Measurements from ENCODE around the gene TAGAP. TPM values are rescaled to one million over a fixed set of nuclear protein-coding genes. Genes with fewer than 3 reads are reported as not detected.

TAGAP gene
- total and polyA plus RNA-seq, 2 donors, result 13.9 to 22.3 TPM

DNA sequence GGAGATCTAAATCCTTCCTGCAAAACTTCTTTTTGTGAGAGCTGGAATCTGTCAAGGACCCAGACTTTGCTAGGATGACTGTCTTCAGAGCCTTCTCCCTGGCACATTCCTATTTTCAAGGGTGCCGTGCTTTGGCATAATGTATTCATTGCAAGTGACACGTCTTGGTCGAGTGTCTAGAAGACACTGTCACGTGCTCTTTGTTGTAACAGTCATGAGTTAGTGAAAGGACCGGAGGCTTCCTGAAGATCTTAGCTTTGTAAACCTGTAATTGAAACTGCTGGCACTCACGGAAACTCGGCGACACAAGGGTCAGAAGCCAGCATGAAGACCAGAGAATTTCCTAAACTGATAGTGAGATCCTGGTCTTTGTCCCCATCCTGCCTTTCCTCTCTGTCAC lies 19.7 kb upstream of the TAGAP start:
- H3K27ac ChIP-seq (ENCODE audit: low read depth in 1 of 2, low read length in 1 of 2), result peak overlapping the region in 1 of 2 donors; percentile 99
- DNase-seq (ENCODE audit: low read depth in 6 of 9, low spot score in 9 of 9), result peak in 1 of 9 donors; percentile 49
- H3K36me3 ChIP-seq (ENCODE audit: control insufficient read depth in 2 of 2, insufficient read depth in 2 of 2, low read length in 1 of 2), result no peaks in the 10 kb centered on the region
- no peaks in the 10 kb centered on the region for H3K27me3 ChIP-seq (ENCODE audit: control insufficient read depth in 2 of 2, insufficient read depth in 1 of 2, low read length in 1 of 2)
- H3K4me3 ChIP-seq (ENCODE audit: low read length in 2 of 2), result no peak overlapping the region
- 77% methylated on average over 8 of the region's 8 CpGs for WGBS
- H3K4me1 ChIP-seq (ENCODE audit: control insufficient read depth in 2 of 2, insufficient read depth in 2 of 2, low read length in 2 of 2), result peaks cover 47 to 70% of the 10 kb centered on the region in 2 donors
- peaks cover 0 to 13% of the 10 kb centered on the region in 2 donors for H3K9me3 ChIP-seq (ENCODE audit: control insufficient read depth in 2 of 2, insufficient read depth in 1 of 2, low read length in 1 of 2)

DNA sequence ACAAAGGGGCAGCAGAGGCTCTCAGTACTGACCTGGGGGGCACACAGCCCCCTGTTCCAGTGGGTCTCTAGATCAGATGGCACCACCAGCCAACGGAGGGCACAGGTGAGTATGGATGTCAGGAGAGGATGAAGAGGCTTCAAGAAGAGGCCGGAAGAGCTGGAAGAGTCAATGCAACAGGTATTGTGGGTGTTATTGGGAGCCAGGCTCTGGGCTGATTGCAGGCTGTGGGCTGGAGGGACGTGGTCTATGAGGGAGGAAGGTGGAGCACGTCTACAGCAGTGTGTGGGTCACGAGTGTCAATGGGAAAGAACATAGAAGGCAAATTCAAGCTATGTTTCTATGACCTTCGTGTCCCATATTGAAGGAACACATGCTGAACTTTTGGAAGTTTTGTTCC lies 18.8 kb upstream of the TAGAP start:
- WGBS, result 82% methylated on average over 6 of the region's 6 CpGs
- no peaks in the 10 kb centered on the region for H3K36me3 ChIP-seq (ENCODE audit: control insufficient read depth in 2 of 2, insufficient read depth in 2 of 2, low read length in 1 of 2)
- no peak overlapping the region for H3K4me3 ChIP-seq (ENCODE audit: low read length in 2 of 2)
- H3K4me1 ChIP-seq (ENCODE audit: control insufficient read depth in 2 of 2, insufficient read depth in 2 of 2, low read length in 2 of 2), result peaks cover 42 to 62% of the 10 kb centered on the region in 2 donors
- no peaks in the 10 kb centered on the region for H3K27me3 ChIP-seq (ENCODE audit: control insufficient read depth in 2 of 2, insufficient read depth in 1 of 2, low read length in 1 of 2)
- peak overlapping the region; percentile 99 for H3K27ac ChIP-seq (ENCODE audit: low read depth in 1 of 2, low read length in 1 of 2)
- peaks cover 0 to 13% of the 10 kb centered on the region in 2 donors for H3K9me3 ChIP-seq (ENCODE audit: control insufficient read depth in 2 of 2, insufficient read depth in 1 of 2, low read length in 1 of 2)
- DNase-seq (ENCODE audit: low read depth in 6 of 9, low spot score in 9 of 9), result no peak

DNA sequence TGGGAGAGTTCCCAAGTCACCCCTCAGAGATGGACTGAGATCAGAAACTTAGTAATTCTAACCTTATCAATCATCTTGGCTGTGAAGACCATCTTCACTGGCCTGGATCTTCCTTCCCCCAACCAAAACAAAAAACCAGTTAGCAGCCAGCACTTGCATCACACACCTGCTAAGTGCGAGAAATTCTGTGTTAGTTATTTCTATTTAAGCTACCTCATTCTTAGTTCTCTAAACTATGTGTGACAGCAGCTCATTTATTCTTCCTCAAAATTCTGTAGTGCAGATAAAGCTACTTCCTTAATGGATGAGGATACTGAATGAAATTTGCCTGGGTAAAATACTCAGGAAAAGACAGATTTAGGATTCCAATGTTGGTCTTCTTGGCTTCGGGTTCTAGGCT lies 18.2 kb upstream of the TAGAP start:
- no peaks in the 10 kb centered on the region for H3K27me3 ChIP-seq (ENCODE audit: control insufficient read depth in 2 of 2, insufficient read depth in 1 of 2, low read length in 1 of 2)

DNA sequence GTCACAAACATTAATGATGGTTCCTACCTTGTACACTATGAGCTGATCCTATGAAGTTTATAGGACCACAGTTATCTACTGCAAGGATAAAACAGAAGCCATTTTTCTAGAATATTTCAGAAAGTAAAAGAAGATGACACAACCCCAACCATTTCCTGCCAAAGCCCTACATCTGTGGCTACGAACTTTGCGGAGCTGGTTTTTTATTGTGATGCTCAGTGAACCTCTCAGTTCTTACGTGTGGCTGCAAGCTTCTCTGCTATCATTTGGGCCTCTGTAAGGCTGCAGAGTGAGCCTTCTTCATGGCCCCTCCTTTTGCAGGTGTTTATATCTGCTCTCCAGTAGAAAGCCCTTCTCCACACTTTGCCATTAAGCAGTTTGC lies 17.8 kb upstream of the TAGAP start:
- H3K9me3 ChIP-seq (ENCODE audit: control insufficient read depth in 2 of 2, insufficient read depth in 1 of 2, low read length in 1 of 2), result peaks cover 0 to 13% of the 10 kb centered on the region in 2 donors
- peak; percentile 55 to 95 (median 84) for DNase-seq (ENCODE audit: low read depth in 6 of 9, low spot score in 9 of 9)
- H3K27ac ChIP-seq (ENCODE audit: low read depth in 1 of 2, low read length in 1 of 2), result peak overlapping the region; percentile 99
- H3K36me3 ChIP-seq (ENCODE audit: control insufficient read depth in 2 of 2, insufficient read depth in 2 of 2, low read length in 1 of 2), result no peaks in the 10 kb centered on the region
- peaks cover 45 to 64% of the 10 kb centered on the region in 2 donors for H3K4me1 ChIP-seq (ENCODE audit: control insufficient read depth in 2 of 2, insufficient read depth in 2 of 2, low read length in 2 of 2)
- WGBS, result 2% methylated on average over 3 of the region's 3 CpGs
- peak overlapping the region in 1 of 2 donors; percentile 2 for H3K4me3 ChIP-seq (ENCODE audit: low read length in 2 of 2)
- no peaks in the 10 kb centered on the region for H3K27me3 ChIP-seq (ENCODE audit: control insufficient read depth in 2 of 2, insufficient read depth in 1 of 2, low read length in 1 of 2)

More for the DNA sequence above, 18.2 kb upstream of the TAGAP start:
- Histone ChIP-seq H3K4me1 (ENCODE audit: control insufficient read depth in 2 of 2, insufficient read depth in 2 of 2, low read length in 2 of 2) (peaks cover 42 to 61% of the 10 kb centered on the region in 2 donors), H3K4me3 (ENCODE audit: low read length in 2 of 2) (no peak overlapping the region), H3K36me3 (ENCODE audit: control insufficient read depth in 2 of 2, insufficient read depth in 2 of 2, low read length in 1 of 2) (no peaks in the 10 kb centered on the region), H3K9me3 (ENCODE audit: control insufficient read depth in 2 of 2, insufficient read depth in 1 of 2, low read length in 1 of 2) (peaks cover 0 to 13% of the 10 kb centered on the region in 2 donors), H3K27ac (ENCODE audit: low read depth in 1 of 2, low read length in 1 of 2) (peak overlapping the region; percentile 99)
- WGBS, result 41% methylated on average over 2 of the region's 2 CpGs
- peak in 1 of 9 donors; percentile 47 for DNase-seq (ENCODE audit: low read depth in 6 of 9, low spot score in 9 of 9)

DNA sequence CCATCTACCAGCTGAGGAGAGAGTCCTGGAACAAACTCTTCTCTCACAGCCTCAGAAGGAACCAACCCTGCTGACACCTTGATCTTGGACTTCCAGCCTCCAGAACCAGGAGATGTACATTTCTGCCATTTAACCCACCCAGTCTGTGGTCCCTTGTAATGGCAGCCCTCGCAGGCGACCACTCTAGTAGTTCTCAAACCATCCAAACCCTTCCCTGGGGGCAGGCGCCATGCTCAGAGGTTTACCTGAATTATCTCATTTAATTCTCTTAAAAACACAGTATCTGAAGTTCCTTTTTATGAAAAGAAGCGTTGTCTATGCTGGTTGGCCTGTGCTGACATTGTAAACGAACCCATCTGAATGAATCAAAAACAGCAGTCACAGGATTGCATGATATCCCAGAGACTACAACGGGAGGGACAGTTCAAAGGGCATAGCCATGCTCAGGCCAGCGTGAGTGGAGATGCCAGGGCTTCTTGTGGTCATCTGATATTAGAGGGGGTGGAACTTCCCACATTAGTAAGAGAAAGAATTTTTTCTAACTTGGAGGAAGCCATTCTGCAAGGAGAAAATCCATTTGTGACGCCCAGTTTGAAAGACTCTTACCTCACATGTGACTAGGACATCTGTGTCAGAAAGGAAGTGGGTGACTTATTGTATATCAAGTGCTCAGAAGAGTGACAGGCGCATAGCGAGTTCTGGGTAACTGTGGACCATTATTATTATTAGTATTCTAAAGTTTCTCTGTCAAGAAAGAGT lies 17.2 kb upstream of the TAGAP start:
- Histone ChIP-seq H3K36me3 (ENCODE audit: control insufficient read depth in 2 of 2, insufficient read depth in 2 of 2, low read length in 1 of 2) (no peaks in the 10 kb centered on the region), H3K27ac (ENCODE audit: low read depth in 1 of 2, low read length in 1 of 2) (peak overlapping the region; percentile 99), H3K27me3 (ENCODE audit: control insufficient read depth in 2 of 2, insufficient read depth in 1 of 2, low read length in 1 of 2) (no peaks in the 10 kb centered on the region), H3K9me3 (ENCODE audit: control insufficient read depth in 2 of 2, insufficient read depth in 1 of 2, low read length in 1 of 2) (peaks cover 0 to 13% of the 10 kb centered on the region in 2 donors), H3K4me3 (ENCODE audit: low read length in 2 of 2) (peak overlapping the region in 1 of 2 donors; percentile 2), H3K4me1 (ENCODE audit: control insufficient read depth in 2 of 2, insufficient read depth in 2 of 2, low read length in 2 of 2) (peaks cover 46 to 69% of the 10 kb centered on the region in 2 donors)
- 58% methylated on average over 10 of the region's 10 CpGs for WGBS
- DNase-seq (ENCODE audit: low read depth in 6 of 9, low spot score in 9 of 9), result peak in 5 of 9 donors; percentile 58 to 92 (median 73)

DNA sequence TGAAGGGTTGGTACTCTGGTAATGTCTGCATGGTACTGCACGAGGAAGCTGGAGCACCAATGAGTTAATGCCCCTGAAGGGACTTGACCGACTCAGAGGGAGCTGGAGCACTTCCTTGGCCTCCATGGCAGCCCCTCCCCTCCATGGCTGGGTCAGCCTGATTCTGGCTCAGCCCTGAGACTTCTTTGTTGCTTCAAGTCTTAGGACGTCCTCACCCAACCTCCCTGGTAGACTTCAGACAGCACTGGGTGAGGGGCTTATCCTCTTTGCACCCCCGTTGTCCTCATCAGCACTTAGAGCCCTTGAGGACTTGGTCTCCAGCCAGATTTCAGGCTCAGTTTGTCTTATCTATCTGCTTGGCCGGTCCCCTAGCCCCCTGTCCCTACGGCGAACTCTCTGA lies 16.4 kb upstream of the TAGAP start:
- WGBS, result 97% methylated on average over 7 of the region's 7 CpGs
- H3K27me3 ChIP-seq (ENCODE audit: control insufficient read depth in 2 of 2, insufficient read depth in 1 of 2, low read length in 1 of 2), result no peaks in the 10 kb centered on the region
- H3K4me1 ChIP-seq (ENCODE audit: control insufficient read depth in 2 of 2, insufficient read depth in 2 of 2, low read length in 2 of 2), result peaks cover 48 to 69% of the 10 kb centered on the region in 2 donors
- peaks cover 0 to 13% of the 10 kb centered on the region in 2 donors for H3K9me3 ChIP-seq (ENCODE audit: control insufficient read depth in 2 of 2, insufficient read depth in 1 of 2, low read length in 1 of 2)
- no peak overlapping the region for H3K4me3 ChIP-seq (ENCODE audit: low read length in 2 of 2)
- DNase-seq (ENCODE audit: low read depth in 6 of 9, low spot score in 9 of 9), result no peak
- H3K27ac ChIP-seq (ENCODE audit: low read depth in 1 of 2, low read length in 1 of 2), result peak overlapping the region in 1 of 2 donors; percentile 99
- H3K36me3 ChIP-seq (ENCODE audit: control insufficient read depth in 2 of 2, insufficient read depth in 2 of 2, low read length in 1 of 2), result no peaks in the 10 kb centered on the region

DNA sequence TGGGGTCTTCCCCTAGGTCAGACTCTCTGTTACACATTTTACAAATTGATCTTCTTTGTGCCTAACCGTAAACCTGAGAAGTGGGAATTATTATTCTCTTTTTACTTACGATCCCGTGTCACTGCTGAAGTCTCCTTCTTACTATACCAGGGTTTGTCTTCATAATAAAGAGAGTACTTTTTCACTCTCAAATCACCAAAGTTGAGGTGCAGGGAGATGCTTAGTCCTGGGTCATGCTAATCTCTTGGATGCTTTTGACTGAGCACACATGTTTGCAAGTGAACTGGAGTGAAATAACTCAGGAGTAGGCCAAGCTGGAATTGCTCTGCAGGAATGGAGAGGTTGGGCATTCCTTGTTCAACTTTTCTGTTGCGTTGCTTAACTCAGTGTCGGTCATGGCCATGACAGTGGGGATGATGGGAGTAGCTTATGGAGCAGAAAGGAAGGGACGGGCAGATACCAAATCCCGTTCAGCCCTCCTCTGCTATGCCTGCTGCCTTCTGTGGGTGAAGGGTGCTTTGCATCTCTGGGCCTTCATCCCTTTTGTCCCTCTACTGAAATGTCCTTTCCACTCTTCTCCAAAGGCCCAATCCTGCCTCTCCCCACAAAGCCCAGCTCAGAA lies 15.2 kb upstream of the TAGAP start:
- Histone ChIP-seq H3K27ac (ENCODE audit: low read depth in 1 of 2, low read length in 1 of 2) (no peak overlapping the region), H3K9me3 (ENCODE audit: control insufficient read depth in 2 of 2, insufficient read depth in 1 of 2, low read length in 1 of 2) (peaks cover 0 to 13% of the 10 kb centered on the region in 2 donors), H3K27me3 (ENCODE audit: control insufficient read depth in 2 of 2, insufficient read depth in 1 of 2, low read length in 1 of 2) (no peaks in the 10 kb centered on the region), H3K4me1 (ENCODE audit: control insufficient read depth in 2 of 2, insufficient read depth in 2 of 2, low read length in 2 of 2) (peaks cover 45 to 67% of the 10 kb centered on the region in 2 donors), H3K36me3 (ENCODE audit: control insufficient read depth in 2 of 2, insufficient read depth in 2 of 2, low read length in 1 of 2) (no peaks in the 10 kb centered on the region), H3K4me3 (ENCODE audit: low read length in 2 of 2) (no peak overlapping the region)
- DNase-seq (ENCODE audit: low read depth in 6 of 9, low spot score in 9 of 9), result no peak
- 99% methylated on average over 7 of the region's 7 CpGs for WGBS

DNA sequence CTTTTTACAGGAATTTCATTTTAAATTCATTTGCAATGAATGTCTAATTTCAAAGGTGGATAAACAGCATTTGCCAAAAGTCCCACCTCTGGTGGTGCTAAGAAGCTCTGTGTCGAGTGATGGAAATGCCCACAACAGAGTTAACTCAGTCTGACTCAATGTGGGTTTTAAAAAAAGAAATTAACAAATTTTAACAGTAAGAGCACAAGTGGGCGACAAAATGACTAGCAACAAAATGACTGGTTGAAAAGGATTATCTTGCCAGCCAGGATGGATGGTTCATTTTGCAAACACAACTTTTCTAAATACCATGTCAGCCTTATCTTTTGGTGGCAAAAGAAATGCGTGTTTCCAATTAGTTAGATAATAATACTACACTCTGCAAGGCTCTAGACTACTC lies 14.3 kb upstream of the TAGAP start:
- 89% methylated on average over 3 of the region's 3 CpGs for WGBS
- Histone ChIP-seq H3K9me3 (ENCODE audit: control insufficient read depth in 2 of 2, insufficient read depth in 1 of 2, low read length in 1 of 2) (peaks cover 0 to 13% of the 10 kb centered on the region in 2 donors), H3K4me1 (ENCODE audit: control insufficient read depth in 2 of 2, insufficient read depth in 2 of 2, low read length in 2 of 2) (peaks cover 38 to 59% of the 10 kb centered on the region in 2 donors), H3K36me3 (ENCODE audit: control insufficient read depth in 2 of 2, insufficient read depth in 2 of 2, low read length in 1 of 2) (no peaks in the 10 kb centered on the region), H3K27ac (ENCODE audit: low read depth in 1 of 2, low read length in 1 of 2) (no peak overlapping the region), H3K27me3 (ENCODE audit: control insufficient read depth in 2 of 2, insufficient read depth in 1 of 2, low read length in 1 of 2) (no peaks in the 10 kb centered on the region), H3K4me3 (ENCODE audit: low read length in 2 of 2) (no peak overlapping the region)
- DNase-seq (ENCODE audit: low read depth in 6 of 9, low spot score in 9 of 9), result no peak

DNA sequence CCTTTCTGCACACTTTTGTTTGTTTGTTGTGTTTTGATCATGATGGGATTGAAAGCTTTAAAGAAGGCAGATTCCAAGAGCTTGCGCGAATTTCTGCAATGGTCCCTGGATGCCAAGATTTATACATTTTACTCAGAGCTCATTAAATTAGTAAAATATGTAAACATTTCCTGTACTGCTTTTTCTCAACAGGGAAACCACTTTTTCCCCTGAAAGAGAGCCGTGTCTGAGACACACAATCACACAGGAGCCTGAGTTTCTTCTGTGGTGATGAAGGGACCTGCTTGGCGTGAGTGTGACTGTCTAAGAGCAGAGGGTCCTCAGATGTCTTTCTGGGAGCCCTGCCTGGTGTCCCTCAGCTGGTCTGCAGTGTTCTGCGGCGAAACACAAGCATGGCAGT lies 12.1 kb upstream of the TAGAP start:
- Histone ChIP-seq H3K4me3 (ENCODE audit: low read length in 2 of 2) (no peak overlapping the region), H3K9me3 (ENCODE audit: control insufficient read depth in 2 of 2, insufficient read depth in 1 of 2, low read length in 1 of 2) (peaks cover 0 to 11% of the 10 kb centered on the region in 2 donors), H3K4me1 (ENCODE audit: control insufficient read depth in 2 of 2, insufficient read depth in 2 of 2, low read length in 2 of 2) (peaks cover 21 to 50% of the 10 kb centered on the region in 2 donors), H3K36me3 (ENCODE audit: control insufficient read depth in 2 of 2, insufficient read depth in 2 of 2, low read length in 1 of 2) (no peaks in the 10 kb centered on the region), H3K27me3 (ENCODE audit: control insufficient read depth in 2 of 2, insufficient read depth in 1 of 2, low read length in 1 of 2) (no peaks in the 10 kb centered on the region), H3K27ac (ENCODE audit: low read depth in 1 of 2, low read length in 1 of 2) (no peak overlapping the region)
- 71% methylated on average over 6 of the region's 6 CpGs for whole genome bisulfite sequencing
- DNase-seq (ENCODE audit: low read depth in 6 of 9, low spot score in 9 of 9), result no peak

All from thymus (tissue), 11 donors.